Skin of body (tissue), 2 donors: ENCODE data around the gene AFG1L. TPM values are rescaled to one million over a fixed set of nuclear protein-coding genes. Genes with fewer than 3 reads are reported as not detected.
"Not testable (repeated sequence)": the region's sequence is repeated elsewhere in the genome, so short reads cannot be mapped to it uniquely, and the experiment has no call there.

Experiments used
- DNase-seq: peaks from one replicate; lab custom pipeline; 2025; lab: John Stamatoyannopoulos, UW
- total RNA-seq: library from RNA; depleted of rRNA; stranded (reverse); fragments of >200 nt; gene quantifications from one replicate; pipeline ENCODE4 v1.2.3, GENCODE V29; 2014

The AFG1L gene
- total RNA-seq, 1 donor from 2014 or later = 5.8 TPM

- no peak for DNase-seq
These were observed 55.7 kb downstream of the AFG1L start for GRCh38 chr6:108350528-108350927.

- no peak for DNase-seq
These were observed 59.0 kb downstream of the AFG1L start for GRCh38 chr6:108353853-108354252.

GRCh38 chr6:108355120-108355519 is 60.3 kb downstream of the AFG1L start:
- no peak for DNase-seq

- no peak for DNase-seq
These were observed 61.0 kb downstream of the AFG1L start for GRCh38 chr6:108355890-108356289.

DNA sequence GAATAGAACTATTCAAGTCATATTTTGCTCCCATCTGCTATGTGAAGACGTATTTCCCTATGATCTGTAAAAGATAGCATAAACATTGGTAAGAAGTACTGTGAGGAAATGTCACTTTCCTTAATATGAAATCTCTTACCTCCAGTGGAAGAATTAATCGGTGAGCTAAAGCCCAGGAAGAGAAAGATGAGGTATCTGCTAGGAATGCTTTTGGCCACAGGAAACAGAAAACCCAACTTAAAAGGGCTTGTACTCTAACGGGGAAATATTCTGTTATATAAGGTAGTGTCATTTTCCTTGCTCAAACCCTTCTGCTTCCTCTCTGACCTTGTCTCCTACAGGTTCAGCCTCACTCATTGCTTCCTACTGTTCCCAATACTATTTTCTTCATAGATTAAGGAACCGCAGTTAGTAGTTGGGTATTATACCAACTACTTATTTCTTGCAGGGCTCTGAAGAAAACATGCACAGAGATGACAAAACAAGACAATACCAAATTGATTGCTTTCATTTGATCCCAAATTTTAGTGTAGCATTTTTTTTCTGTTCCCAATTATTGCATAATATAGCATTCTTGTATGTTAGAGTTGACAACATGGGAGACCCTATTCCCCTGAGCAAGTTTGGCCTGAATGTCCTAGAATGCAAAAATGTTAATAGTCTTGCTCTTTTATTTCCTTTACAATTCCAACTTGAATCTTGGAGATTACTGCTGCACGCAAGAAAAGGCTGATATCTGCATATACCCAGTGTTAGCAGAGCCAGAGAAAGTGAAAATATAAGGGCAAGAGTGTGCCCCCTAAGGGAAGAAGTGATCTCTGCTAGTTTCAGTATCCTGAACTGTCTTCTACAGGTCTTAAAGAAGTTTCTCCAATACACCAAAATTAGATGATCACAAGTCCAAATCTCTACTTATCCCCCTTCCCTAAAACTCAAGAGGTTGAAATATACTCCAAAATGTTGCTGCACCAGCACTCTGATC is 65.3 kb downstream of the AFG1L start:
- DNase-seq = no peak

DNA sequence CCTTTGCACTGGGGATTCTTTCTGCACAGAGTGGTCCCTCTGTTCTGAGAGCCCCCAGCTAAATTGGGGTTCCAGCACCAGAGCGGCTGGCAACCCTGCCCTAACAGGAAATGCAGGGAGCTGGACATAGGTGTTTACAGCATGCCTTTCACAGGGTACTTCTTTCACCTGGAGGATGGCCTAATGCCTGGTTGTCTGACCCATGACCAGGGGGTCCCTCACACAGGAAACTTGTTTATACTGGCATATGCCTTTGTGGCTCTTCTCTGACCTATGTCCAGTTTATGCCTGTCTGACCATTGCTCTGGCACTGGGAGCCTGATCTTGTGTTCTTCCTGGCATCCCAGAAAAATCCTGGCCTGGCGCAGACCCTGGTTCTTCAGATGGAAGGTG is 66.1 kb downstream of the AFG1L start:
- no peak for DNase-seq

- no peak for DNase-seq
These were observed 66.6 kb downstream of the AFG1L start for GRCh38 chr6:108361312-108361932.

GRCh38 chr6:108362455-108362854 is 67.6 kb downstream of the AFG1L start:
- DNase-seq = no peak

DNA sequence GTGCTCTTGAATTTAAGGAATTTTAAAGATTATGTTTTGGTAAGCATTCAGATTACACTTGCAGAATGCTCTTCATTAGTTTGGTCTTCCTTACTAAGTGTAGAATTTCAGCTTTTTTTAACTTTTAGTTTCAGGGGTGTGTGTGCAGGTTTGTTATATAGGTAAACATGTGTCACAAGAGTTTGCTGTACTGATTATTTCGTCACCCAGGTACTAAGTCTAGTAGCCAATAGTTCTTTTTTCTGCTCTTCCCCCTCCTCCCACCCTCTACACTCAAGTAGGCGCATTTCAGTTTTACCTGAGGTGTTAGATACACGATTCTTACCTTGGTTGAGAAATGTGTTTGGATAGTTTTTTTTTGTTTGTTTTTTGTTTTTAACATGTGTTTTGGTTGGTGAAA is 68.3 kb downstream of the AFG1L start:
- DNase-seq = no peak

- DNase-seq = no peak
These were observed 69.0 kb downstream of the AFG1L start for GRCh38 chr6:108363889-108364313.

GRCh38 chr6:108364470-108364869 is 69.6 kb downstream of the AFG1L start:
- DNase-seq = no peak

DNA sequence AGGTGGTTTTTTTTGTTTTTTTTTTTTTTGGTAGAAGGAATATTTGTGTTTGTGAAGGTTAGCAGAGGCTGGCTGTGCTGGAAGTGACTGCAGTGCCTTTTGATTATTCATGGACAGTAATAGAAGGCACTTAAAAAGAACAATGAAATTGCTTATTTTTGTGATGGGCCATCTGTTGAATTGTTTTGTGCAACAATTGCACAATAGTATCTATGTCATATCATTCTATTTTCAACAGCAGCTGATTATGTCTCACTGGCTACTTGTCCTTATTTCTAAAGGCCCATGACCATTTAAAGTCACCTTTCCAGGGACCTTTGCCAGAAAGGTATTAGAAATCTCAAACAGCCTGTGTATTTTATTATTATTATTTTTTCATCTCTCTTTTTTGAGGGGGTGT is 70.6 kb downstream of the AFG1L start:
- no peak for DNase-seq

- no peak for DNase-seq
These were observed 71.4 kb downstream of the AFG1L start for GRCh38 chr6:108366236-108366635.

GRCh38 chr6:108368431-108369030 is 73.7 kb downstream of the AFG1L start:
- no peak for DNase-seq

GRCh38 chr6:108380876-108381275 is 86.0 kb downstream of the AFG1L start:
- no peak for DNase-seq

DNA sequence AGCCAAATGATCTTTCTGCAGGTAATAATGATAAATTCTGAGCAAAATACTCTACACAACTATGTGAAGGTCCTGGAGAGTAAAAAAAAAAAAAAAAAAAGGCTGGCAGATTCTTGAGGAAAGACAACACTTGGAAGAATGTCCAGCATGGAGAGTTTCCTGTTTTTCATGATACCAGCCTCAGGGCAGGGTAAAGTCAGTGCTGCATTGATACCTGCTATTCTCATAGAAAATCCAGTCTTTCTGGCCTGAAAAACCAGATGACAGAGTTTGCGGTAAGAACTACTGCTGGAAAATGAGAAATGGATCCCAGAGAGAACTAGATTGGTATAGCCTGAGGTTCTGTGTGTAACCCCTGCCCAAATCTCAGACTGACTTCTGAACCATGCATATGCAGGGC is 89.1 kb downstream of the AFG1L start:
- DNase-seq = no peak

GRCh38 chr6:108389190-108389589 is 94.3 kb downstream of the AFG1L start:
- not testable (repeated sequence) for DNase-seq

DNA sequence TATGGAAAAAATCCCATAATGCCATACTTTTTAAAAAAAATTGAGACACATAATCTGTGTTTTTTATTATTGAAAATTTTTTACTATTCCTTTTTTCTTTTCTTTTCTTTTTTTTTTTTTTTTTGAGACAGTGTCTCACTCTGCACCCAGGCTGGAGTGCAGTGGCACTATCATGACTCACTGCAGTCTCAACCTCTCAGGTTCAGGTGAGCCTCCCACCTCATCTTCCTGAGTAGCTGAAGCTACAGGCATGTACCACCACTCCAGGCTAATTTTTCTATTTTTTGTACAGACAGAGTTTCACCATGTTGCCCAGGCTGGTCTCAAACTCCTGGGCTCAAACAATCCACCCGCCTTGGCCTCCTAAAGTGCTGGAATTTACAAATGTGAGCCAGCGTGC is 100.4 kb downstream of the AFG1L start:
- DNase-seq = no peak

DNA sequence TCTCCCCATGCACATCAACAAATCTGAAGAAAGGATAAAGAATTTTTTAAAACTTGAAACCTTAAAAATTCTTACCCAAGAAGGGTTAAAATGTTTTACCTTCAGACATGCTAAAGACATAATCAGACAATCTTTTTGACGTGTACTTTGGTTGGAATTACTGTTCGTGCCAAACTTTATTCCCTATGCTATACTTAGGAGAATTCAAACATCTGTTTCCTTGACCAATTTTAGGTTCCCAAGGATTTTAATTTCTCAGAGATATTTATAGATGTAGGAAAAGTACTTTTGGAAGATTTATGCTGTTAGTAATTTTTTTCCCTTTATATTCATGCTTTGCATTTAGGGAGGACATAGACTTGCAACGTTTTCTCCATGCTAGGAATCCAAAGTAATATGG is 108.4 kb downstream of the AFG1L start:
- peak; percentile 43 for DNase-seq

- DNase-seq = no peak
These were observed 112.1 kb downstream of the AFG1L start for GRCh38 chr6:108406943-108407342.

DNA sequence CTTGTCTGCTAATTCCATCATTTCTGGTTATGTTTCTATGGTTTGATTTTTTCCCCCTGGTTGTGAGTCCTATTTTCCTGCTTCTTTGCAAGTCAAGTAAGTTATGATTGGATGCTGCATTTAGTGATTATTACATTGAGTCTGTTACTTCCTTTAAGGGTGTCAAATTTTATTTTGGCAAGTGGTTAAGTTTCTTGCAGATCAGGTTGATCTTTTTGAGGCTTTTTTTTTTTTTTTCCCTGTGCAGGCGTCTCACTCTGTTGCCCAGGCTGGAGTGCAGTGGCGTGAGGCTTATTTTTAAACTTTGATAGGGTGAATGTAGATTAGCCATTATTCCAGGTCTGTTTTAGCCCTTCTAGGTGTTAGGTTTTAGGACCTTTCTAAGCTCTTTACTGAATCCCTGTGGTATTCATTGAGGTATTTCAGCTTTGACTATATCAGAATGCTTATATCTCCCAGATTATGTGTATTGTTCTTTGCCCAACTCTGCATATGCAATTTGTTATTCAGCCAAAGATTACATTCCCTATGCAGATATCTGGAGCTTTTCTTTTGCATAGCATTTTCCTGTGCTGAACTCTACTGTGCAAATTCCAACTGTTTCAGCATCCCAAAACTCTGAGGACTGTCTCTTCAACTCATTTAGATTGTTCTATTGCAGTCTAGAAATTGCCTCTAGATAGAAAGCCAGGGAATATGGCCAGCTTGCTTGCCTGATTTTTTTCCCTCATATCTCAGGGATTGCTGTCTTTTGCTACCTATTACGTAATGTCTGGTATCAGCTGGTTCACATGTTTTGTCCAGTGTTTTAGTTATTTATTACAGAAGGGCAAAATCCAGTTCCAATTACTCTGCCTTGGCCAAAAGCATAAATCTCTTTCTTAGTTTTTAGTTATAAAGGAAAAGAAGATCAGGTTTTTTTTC is 113.3 kb downstream of the AFG1L start:
- peak; percentile 78 for DNase-seq
